Stimulated activated CD8-positive, alpha-beta memory T cell treated with anti-CD3 and anti-CD28 coated beads, Interleukin-12 subunit alpha, Interleukin-12 subunit beta, amount 100 ng/mL, for 4 hours (primary cell): ENCODE data around the gene AOPEP.

Experiments
- DNase-seq: peaks from one replicate; pipeline ENCODE4 v3.0.0-alpha.2; 2020; ENCODE audit warnings: low read depth

Gene AOPEP

DNA sequence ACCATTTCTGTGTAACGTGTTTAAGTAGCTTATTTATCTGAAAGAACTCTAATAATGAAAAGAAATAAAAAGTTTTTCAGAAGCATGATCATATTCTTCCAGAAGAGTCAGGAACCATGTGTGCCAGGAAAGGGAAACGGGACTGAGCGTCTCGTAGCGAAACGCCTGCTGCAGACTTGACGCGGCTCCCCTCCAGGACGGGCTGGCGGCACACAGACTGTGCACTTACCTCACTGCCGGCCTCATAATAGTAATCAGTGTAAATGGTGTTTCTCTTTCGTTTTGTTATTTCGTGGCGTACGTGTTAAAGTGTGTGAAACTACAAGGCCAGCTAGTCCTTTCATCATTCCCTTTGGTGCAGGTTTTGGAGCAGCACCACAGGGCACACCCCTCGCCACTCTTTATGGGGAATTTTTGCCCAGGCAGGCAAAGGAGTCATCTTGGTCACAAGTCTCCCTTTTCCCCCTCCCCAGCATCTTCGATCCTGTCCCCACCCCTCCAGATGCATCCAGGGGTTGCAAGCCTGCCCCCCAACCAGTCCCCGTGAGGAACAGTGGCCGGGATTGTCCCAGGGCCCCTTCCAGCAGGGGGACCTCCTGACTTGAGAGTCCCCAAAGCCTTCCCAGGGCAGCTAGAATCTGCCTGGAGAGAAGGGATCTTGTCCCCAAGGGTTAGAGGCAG lies 357.9 kb downstream of the AOPEP start:
- no peak for DNase-seq

DNA sequence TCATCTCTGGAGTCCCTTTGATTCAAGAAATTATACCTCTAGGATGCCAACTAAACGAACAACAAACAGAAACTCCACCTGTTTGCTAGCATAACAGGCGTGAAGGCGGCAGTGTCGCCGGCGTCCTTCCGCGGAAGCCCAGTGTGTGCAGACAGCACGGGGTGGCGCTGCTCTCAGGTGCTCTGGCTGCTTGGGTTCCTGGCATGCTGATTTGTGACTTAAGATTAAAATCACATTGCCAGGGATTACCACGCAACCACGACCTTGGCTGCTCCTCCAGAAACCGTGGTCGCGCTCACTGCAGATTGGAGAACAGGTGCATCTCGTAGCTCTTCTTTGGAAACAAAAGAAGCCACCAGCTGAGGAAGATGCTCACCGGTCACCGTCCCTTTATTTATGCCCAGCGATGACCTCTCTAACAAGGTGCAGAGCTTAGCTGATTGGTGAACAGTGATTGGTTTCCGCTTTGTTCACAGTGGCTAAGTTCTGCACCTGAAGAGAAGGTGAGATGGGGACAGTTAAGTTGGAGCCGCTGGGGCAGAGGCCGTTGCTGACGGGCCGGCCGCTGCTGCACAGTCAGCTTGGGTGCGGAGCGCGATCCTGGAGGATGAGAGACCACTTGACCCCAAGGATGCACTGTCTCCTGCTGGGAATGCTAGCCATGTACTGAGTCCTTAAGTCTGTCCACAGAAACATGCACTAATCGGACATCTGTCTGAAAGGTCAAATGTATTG lies 358.7 kb downstream of the AOPEP start:
- no peak for DNase-seq

DNA sequence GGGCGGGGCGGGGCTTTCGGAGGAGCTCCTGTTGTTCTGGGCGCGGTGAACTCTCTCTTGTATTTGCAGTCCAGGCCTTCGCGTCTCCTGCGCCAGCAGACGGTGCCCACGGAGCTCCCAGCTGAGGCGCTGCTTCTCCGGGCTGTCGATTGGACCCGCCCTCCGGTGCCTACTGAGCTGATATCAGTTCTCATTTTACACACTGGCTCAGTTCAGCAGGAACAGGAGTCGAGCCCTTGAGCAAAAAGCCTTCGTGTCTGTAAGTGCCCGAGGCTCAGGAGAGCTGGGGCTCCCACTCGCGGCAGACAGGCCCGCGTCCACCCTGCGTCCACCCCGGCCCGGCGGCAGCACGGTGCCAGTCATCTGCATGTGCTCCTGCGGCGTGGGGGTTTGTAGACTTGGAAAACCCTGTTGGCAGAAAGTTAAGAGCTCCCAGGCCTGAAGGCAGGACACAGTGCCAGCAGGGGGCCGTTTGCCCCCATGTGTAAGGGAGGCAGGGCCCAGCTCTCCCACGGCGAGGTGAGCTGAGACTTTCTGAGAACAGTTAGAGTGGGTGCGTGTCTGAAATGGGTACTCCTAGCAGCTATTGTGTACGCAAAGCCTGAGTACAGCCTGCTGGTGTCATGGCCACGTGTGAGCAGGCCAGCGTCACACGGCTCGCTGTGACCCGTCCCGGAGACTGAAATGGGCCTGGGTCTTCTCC lies 359.5 kb downstream of the AOPEP start:
- DNase-seq = no peak

DNA sequence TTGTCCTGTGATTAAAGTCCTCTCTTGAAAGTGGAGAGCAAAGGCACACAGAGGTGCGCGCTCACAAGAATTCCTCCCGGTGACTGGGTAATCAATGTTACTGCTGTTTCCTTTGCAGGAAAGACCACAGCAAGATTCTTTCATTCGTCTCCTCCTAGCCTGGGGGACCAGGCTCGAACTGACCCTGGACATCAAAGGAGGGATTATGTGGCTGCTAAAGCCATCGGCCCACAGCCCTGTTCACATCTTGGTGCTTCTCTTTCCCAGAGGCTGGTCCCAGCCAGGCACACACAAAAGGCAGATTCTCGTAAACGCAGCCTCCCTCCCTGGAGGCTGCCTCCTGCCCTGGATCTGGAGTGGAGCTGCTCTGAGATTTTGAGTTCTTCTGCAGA lies 360.1 kb downstream of the AOPEP start:
- DNase-seq = no peak

DNA sequence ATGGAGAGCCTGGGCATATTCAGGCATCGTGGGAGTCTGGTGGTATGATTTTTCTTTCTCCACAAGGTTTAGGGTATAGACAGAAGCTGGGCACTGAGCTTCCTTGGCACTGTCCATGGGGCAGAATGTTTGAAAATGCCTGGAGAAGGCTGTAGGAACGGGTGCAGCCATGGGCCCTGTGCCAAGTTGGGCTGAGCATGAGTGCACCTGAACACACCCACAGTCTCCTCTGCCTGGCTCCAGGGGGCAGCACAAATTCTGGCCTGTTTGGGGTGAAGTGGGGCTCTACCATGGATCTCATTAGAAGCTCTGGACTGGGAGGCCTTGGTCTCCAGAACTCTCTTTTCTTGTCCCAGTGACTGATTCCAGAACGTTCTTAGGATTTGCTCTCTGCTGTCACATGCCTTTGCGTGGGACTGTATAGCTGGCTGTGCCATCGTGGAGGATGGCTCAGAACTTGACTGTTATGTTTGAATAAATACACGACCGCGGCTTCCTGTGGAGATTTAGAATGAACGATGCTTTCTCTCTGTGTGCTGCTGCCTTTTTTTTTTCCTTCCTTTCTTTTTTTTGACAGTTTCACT lies 361.3 kb downstream of the AOPEP start:
- DNase-seq = no peak

DNA sequence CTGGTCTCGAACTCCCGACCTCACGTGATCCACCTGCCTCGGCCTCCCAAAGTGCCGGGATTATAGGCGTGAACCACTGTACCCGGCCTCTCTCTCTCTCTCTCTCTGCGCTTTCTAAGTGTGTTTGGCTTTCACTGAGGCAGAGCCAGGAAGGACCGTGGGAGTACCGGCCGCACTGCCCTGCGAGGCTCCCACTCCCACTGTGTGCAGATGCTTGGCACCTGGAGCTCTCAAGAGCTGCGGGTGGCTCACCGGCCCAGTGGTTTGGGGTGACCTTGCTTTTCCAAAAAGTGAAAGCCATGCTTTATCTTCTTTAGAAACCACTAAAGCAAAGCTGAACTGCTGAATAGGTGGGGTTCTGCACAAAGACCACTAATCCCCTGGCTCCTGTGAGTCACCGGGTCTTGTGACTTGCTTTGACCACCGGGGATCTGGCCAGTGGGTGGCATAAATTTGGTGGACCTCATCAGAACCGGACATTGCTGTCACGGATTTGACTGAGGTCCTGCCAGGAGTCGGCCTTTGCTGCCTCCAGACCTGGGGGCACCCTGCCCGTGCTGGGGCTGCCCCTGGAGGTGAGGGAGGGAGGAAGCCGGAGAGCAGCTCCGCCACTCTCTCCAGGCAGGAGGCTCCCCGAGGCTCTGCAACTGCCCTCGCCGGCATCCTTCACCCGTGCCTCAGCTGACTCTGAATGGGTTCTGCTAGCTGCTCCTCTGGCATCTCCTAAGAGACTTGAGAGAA lies 362.1 kb downstream of the AOPEP start:
- DNase-seq = no peak

DNA sequence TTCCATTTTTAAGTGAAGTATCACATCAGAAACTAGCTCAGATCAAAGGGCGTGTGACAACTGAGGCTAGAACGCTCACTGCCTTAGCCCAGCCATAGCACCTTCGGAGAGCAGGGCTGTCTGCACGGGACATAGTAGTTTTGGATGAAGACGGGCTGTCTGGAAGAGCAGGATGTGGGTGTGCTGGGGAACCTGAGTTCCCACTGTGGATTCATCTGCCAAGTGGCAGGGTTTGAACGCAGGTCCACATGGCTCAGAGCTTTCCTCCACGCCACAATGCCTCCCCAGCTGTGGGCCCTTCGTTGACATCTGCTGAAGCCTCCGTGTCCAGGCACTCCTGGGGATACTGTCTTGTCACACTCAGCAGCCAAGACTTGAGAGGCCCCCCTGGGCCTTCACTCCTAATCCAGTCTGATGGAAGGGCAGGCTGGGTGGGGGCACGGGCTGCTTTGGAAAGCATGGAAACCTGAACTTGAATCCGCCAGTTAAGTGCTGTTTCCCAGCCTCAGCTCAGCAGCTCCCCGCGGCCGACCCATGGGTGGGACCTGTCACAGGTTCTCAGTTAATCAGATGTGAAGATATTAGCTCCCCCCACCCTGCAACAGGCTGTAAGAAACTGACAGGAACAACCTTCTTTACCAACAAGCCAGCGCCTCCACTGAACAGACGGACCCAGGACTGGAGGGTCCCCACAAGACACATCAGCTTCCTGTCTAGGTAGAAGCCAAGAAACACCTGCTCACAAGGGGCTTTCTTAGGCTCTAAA lies 362.9 kb downstream of the AOPEP start:
- DNase-seq = no peak

DNA sequence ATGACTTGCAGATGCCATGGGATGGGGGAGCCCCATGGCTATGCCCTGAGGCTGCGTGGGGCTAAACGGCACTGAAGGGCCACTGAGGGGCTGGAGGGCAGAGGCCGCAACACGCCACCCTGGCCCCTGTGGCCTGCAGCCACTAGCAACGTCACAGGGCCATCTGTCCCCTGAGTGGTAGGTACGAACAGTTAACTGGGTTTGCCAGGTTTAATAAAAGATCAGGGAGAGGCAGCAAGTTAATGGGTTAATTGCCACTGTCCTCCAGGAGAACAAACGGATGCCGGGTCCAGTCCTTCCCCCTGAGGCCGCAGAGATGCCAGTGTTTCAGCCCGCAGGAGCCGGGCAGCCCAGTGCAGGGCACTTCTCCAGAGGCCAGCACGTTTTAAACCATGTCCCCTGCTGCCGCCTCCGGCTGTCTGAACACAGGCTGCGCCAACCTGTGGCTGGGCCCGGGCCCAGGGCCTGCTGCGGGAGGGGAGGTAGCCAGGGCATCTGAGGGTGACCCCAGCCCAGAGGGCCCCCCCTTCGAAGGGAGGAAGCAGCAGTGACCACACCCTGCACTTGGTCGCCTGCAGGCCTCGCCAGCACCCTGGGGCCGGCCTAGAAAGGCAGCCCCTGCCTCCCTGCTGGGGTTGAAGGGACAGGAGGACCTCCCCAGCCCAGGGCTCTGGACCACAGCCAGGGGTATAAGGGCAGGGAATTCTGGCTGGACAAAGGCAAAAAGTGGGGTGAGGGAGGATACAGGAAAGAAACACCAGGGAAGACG lies 363.7 kb downstream of the AOPEP start:
- DNase-seq = no peak

DNA sequence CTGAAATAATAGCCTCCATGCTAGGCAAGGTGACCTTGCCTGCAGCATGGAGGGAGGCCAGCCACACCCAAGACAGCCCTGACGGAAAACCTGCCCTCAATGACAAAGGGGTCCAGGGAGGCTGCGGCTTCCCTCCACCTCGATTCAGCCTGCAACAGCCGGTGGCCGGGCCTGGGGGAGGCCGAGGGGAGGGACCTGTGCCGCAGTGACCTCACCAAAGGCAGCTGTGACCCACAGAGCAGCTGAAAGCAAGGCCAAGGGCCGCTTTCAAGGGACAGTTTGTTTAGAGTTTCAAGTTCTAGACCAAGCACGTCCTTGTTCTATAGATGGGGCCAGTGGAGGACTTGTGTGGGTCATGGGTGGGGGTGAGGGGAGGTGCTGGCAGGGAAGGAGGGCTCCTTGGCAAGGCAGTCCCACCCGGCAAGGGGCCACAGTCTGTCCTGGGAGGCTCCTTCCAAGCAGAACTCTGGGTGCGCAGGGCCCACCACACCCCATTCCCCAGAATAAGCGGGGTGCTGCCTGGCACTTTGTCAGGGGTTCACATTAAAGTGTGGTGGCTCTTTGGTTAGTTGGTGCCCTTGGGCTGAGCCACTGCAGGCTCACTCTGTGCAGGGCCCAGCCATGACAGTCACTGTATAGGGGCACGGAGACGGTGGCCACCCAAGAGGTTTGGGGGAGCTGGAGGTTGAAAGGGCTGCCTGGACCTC lies 364.5 kb downstream of the AOPEP start:
- DNase-seq = no peak

DNA sequence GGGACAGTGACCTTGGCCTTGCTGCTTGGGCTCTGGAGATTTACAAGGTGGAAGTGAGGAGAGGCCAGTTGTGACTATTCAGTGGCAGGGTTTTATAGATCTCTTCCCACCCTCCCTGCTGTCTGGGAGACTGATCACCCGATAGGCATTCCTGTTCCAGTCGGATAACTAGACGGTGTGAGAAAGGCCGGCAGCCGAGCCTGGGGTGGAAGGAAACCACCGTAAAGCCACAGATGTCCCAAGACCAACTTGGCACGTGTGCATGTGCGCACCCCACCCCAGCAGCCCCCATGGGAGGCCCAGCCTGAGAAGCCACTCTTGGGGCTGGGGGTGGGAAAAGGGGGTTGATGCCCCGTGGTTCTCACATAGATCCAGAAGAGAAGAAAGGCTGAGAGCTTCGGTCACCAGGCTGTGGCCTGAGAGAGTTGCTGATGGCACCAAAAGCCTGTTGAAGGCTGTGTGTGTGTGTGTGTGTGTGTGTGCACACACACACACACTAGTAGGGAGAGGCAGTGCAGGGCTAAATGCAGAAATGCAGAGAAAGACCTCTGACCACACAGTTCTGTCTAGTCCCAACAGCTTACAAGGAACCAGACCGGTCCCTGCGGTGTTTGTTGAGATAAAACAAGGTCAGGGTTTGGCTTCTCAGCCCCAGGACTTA lies 365.2 kb downstream of the AOPEP start:
- no peak for DNase-seq

DNA sequence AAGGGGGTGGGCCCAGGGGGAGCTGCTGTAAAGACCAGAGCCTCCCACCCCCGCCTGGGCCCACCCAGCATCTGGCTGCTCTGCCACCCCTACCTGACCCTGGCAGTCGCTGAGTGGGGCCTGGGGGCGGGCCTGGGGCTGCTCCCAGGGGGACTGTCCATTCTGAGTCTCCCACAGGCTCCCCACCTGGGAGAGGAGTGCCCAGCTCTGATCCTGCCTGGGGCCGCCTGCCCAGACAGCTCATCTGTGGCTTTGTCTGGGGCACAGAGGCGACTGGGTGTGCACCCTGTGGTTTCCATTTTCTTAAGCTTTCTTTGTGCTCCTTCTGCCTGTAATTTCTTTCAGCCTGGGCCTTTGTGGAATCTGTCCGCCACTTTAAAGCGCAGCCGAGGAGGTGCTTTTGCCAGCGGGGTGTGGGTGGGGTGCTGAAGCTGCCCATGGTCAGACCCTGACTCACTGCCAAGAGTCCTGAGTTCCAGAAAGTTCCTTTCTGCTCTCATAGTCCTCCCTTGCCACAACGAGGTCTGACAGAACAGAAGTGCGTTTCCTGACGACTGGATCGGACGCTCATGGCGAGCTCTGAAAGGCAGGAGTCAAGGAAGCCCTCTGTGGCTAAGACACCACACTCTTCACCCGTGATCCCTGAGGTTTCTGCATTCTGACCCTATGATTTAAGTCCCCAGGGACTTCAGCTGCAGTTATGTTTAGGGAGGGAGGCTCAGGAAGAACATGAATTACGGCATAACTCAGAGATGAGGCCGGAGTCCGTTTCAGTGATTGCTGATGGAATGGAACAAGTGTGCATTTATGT lies 366.0 kb downstream of the AOPEP start:
- no peak for DNase-seq

DNA sequence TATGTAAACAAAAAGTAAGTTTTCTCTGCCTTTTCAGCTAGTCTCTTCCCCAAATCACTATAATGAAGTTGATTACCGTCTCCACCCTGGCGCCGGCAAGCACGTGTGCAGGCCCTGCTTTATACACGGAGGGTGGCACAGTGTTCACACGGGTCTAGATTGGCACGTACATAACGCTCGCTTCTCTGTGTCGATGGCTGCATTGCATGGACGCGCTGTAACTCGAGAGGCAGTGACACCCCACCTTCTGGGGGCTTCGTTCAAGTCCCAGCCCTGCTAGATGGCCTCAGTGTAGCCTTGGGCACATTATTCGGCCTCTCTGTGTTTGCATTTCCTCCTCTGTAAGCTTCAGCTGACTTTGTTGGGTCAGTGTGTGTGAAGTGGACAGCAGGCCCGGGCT lies 367.1 kb downstream of the AOPEP start:
- DNase-seq = no peak

DNA sequence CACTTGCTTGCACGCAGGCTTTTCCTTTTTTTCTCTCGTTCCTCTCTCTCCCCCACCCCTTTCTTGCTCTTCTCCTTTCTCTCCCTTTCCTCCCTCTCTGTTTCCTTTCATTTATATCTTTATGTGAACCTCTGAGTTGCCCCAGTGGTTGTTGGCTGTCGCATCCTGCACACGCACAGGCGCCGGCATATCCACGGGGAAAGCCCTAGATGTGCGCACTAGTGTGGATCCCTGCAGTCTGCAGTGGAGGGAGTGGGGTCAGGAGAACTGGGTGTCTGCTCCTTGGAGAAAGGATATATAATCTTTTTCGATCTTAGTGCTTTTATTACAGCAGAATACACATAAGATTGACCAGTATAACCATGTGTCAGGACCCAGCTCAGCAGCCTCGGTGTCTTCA lies 367.5 kb downstream of the AOPEP start:
- no peak for DNase-seq

DNA sequence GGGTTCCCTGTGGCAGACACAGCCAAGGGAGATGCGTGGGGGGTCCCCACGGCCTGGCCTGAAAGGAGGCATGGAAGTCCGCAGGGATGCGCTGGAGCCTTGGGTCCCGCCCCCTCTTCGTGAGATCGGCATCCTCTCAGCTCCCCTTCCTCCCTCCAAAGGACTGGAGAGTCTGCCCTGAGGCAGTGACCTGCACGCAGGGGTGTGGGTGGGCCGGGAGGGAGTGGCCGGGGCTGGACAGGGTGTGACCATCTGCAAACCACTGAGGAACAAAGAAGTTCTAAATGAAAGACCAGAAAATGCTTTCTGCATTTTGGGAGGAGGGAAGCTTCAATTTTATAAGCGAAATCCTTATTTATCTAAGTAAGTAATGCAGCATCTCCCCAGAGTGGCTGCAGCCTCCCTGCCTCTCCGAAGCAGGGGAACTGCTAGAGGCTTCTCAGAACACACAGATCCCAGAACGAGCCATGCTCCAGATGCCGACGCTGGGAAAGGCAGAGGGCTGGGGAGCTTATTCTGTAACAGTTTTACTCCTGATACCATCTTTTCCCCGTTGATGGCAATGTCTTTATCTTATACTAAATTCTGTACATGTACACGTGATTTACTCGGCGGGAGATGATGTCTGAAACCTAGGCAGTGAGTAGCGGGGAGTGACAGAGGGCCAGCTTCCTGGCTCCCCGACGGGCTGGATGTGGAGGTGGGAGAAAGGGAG lies 369.3 kb downstream of the AOPEP start:
- DNase-seq = no peak

DNA sequence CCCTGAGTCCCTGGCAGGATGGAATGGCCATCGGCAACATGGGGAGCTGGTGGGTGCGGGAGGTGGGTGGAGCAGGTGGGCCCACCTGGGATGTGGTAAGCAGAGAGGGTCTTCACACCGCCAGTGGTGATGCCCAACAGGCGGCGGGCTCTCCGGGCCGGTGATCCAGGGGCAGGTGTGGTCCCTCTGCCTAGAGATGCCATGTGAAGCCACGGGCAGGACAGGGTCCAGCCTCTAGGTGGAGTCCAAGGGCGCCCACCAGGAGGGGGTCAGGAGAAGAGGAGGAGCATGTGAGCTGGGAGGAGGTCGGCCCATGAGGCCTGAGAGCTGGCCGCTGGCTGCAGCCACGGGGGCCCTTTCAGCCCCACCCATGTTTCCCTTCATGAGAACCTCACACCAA lies 369.9 kb downstream of the AOPEP start:
- DNase-seq = no peak

DNA sequence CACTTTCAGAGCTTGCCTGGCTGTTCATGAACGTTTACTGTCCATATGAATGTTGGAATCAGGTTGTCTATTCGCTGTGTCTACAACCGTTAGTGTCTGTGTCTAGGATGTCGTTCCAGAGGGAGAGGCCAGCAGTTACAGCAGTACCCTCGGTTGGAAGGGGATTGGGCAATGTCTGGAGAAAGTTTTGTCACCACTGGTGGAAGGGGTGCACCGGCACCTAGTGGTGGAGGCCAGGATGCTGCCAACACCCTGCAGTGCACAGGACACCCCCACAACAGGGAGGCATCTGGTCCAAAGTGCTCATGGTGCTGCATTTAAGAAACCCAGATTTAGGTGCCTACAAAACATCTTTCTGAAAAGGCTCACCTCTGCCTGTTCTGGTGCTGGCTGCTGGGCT lies 370.3 kb downstream of the AOPEP start:
- DNase-seq = no peak

DNA sequence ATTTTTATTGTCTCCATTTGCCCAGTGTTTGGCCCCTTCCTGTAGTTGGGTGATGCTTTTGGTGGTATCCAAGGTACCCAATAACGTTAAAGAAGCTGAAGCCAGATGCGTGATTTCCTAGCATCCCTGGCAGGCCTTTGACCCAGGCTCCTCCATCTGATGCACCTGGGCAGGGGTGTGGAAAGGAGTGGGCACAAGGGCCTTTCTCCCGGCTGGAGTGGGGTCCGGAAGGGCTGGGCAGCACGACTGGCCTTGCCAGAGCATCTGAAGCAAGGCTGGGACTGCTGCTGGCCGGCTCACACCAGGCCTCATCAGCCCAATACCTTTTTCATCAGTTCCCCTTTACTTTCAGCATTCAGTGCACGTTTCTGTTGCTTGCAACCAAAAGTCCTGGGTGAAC lies 370.8 kb downstream of the AOPEP start:
- DNase-seq = no peak

DNA sequence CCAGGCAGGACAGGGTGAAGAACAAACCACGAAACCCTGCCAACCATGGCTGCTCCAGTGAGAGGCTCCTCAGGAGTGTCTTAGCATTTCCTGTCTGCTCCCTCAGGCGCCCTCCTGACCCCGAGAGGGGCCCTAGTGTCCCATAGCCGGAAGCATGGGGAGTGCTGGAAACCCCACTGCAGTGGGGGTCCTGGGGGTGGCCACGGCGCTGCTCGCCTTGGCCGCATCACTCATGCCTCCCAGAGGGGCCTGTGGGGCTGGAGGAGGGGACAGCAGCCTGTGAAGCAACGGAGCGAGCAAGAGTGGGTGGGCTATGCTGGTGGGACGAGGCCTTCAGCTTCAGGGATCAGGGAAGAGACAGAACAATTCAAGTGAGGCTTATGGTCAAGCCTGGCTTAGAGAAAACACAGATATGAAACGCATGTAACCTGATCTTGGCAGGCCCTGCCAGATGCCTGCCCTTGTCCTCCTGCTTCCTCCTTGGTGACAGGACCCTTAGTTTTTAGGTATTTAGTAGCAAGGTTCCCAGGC lies 372.0 kb downstream of the AOPEP start:
- DNase-seq = no peak
